Panc1 (cell line): ENCODE data around the gene SHANK1. TPM values are rescaled to one million over a fixed set of nuclear protein-coding genes. Genes with fewer than 3 reads are reported as not detected.

Source experiments
- ATAC-seq: fragments of 200-7000 bp; cut with Tn5 transposase; 2 replicates; pipeline ENCODE4 v1.9.1; 2020; ENCODE audit warnings: mild to moderate bottlenecking, moderate library complexity
- BruUV-seq: library from RNA; stranded (reverse); fragments of 400-500 nt; replicated peaks from 2 replicates; lab custom pipeline; 2021; lab: Mats Ljungman, UMichigan
- CTCF ChIA-PET: fragments of 300-600 bp; sonication (Branson Sonifier 250); formaldehyde crosslinking; loops from one replicate; lab custom pipeline; 2022; ENCODE audit warnings: antibody characterized with exemption; lab: Charles Lee
- POLR2A ChIA-PET: fragments of 300-600 bp; sonication (Branson Sonifier 250); formaldehyde crosslinking; loops from one replicate; lab custom pipeline; 2022; ENCODE audit warnings: antibody characterized with exemption; lab: Charles Lee
- DNase-seq: peaks from one replicate; pipeline ENCODE4 v3.0.0-alpha.2; 2010; ENCODE audit warnings: low read depth, low spot score
- H3K27ac ChIP-seq: 2 replicates; pipeline ENCODE4 v1.5.1; 2011; ENCODE audit warnings: mild to moderate bottlenecking, low read length, inconsistent platforms
- H3K27me3 ChIP-seq: fragments of 200-500 bp; sonication (Bioruptor generic); 2 replicates; pipeline ENCODE4 v1.6.0; 2014; ENCODE audit warnings: low read length, inconsistent platforms; ENCODE audit not compliant: control insufficient read depth, insufficient read depth
- H3K36me3 ChIP-seq: fragments of 200-500 bp; sonication (Bioruptor generic); 2 replicates; pipeline ENCODE4 v1.5.1; 2014; ENCODE audit warnings: inconsistent platforms, mild to moderate bottlenecking, low read length, moderate library complexity; ENCODE audit not compliant: control insufficient read depth, insufficient read depth
- H3K4me1 ChIP-seq: 2 replicates; pipeline ENCODE4 v1.5.1; 2011; ENCODE audit warnings: inconsistent platforms, mild to moderate bottlenecking, low read length, moderate library complexity; ENCODE audit not compliant: control insufficient read depth, insufficient read depth
- H3K4me3 ChIP-seq, 2 experiments: 2 replicates each; pipeline ENCODE4 v1.5.1; 2011 to 2012; ENCODE audit warnings: low read depth in 2 of 2, low read length in 2 of 2, mild to moderate bottlenecking in 2 of 2, inconsistent platforms in 1 of 2, moderate library complexity in 1 of 2
- H3K9me3 ChIP-seq: fragments of 200-500 bp; sonication (Bioruptor generic); 2 replicates; pipeline ENCODE4 v1.5.1; 2014; ENCODE audit warnings: low read depth, mild to moderate bottlenecking, inconsistent platforms, low read length, moderate library complexity; ENCODE audit not compliant: control insufficient read depth, insufficient read depth
- CTCF ChIP-seq: fragments of 450-650 bp; IDR thresholded peaks from 2 replicates; pipeline ENCODE4 v1.5.1; 2017; ENCODE audit warnings: mild to moderate bottlenecking
- POLR2AphosphoS5 ChIP-seq: IDR thresholded peaks from 2 replicates; pipeline ENCODE4 v1.6.1; 2012; ENCODE audit warnings: mild to moderate bottlenecking, low read depth, low read length, moderate library complexity
- SIN3A ChIP-seq: IDR thresholded peaks from 2 replicates; pipeline ENCODE4 v1.6.1; 2012; ENCODE audit warnings: low read depth, mild to moderate bottlenecking, low read length, moderate library complexity, borderline replicate concordance; ENCODE audit not compliant: insufficient read depth
- TCF7L2 ChIP-seq: IDR thresholded peaks from 2 replicates; pipeline ENCODE4 v1.6.1; 2011; ENCODE audit warnings: mild to moderate bottlenecking, low read depth, low read length, inconsistent platforms
- in situ Hi-C: cut with HindIII; loops from 2 replicates; pipeline ENCODE4 v1.10.0; 2016; ENCODE audit warnings: low sequenced_read_pairs, low pct_unique_long_range_greater_than_20kb
- intact Hi-C: fragments of 100-400 bp; cut with micrococcal nuclease; formaldehyde crosslinking; loops from one replicate; pipeline ENCODE4 v1.10.0; 2022; ENCODE audit not compliant: unreplicated experiment
- total RNA-seq: library from RNA; stranded (reverse); gene quantifications from one replicate; pipeline ENCODE4 v1.2.1, GENCODE V29; 2021; ENCODE audit not compliant: unreplicated experiment
- TF ChIP-seq, protein P1 (sequence below), 2 experiments: IDR thresholded peaks; 2 replicates each; pipeline ENCODE4 v1.6.1; 2011 to 2012; ENCODE audit warnings: low read depth in 2 of 2, control low read depth in 1 of 2, low read length in 1 of 2, mild to moderate bottlenecking in 1 of 2, moderate library complexity in 1 of 2; ENCODE audit not compliant: insufficient read depth in 1 of 2

SHANK1 gene
- total RNA-seq, 1 experiment from 2014 or later = not detected

- H3K9me3 ChIP-seq = no peaks in the 10 kb centered on the region
- in situ Hi-C loops = no loop called here
- no peak for ATAC-seq
- POLR2A ChIA-PET = no interaction called here
- no peak overlapping the region for H3K27ac ChIP-seq
- BruUV-seq = no TSS peak
- H3K4me3 ChIP-seq = no peak overlapping the region
- H3K27me3 ChIP-seq = no peaks in the 10 kb centered on the region
- TF ChIP-seq, protein P1, sequence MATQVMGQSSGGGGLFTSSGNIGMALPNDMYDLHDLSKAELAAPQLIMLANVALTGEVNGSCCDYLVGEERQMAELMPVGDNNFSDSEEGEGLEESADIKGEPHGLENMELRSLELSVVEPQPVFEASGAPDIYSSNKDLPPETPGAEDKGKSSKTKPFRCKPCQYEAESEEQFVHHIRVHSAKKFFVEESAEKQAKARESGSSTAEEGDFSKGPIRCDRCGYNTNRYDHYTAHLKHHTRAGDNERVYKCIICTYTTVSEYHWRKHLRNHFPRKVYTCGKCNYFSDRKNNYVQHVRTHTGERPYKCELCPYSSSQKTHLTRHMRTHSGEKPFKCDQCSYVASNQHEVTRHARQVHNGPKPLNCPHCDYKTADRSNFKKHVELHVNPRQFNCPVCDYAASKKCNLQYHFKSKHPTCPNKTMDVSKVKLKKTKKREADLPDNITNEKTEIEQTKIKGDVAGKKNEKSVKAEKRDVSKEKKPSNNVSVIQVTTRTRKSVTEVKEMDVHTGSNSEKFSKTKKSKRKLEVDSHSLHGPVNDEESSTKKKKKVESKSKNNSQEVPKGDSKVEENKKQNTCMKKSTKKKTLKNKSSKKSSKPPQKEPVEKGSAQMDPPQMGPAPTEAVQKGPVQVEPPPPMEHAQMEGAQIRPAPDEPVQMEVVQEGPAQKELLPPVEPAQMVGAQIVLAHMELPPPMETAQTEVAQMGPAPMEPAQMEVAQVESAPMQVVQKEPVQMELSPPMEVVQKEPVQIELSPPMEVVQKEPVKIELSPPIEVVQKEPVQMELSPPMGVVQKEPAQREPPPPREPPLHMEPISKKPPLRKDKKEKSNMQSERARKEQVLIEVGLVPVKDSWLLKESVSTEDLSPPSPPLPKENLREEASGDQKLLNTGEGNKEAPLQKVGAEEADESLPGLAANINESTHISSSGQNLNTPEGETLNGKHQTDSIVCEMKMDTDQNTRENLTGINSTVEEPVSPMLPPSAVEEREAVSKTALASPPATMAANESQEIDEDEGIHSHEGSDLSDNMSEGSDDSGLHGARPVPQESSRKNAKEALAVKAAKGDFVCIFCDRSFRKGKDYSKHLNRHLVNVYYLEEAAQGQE (IDR thresholded peaks at IDR 0.05; ENCODE audit: insufficient read depth in 1 of 2, low read depth in 2 of 2, low read length in 1 of 2) = no peak
- TF ChIP-seq TCF7L2 (no peak), CTCF (no peak), POLR2AphosphoS5 (no peak), SIN3A (no peak)
- intact Hi-C loops = no loop called here
- H3K4me1 ChIP-seq = no peaks in the 10 kb centered on the region
- no peak for DNase-seq
- peaks cover 6% of the 10 kb centered on the region; the same call in 1 of the 2 replicates for H3K36me3 ChIP-seq
- CTCF ChIA-PET = no interaction called here
Observed at GRCh38 chr19:50660088-50660366, 59.6 kb downstream of the SHANK1 start.

DNA sequence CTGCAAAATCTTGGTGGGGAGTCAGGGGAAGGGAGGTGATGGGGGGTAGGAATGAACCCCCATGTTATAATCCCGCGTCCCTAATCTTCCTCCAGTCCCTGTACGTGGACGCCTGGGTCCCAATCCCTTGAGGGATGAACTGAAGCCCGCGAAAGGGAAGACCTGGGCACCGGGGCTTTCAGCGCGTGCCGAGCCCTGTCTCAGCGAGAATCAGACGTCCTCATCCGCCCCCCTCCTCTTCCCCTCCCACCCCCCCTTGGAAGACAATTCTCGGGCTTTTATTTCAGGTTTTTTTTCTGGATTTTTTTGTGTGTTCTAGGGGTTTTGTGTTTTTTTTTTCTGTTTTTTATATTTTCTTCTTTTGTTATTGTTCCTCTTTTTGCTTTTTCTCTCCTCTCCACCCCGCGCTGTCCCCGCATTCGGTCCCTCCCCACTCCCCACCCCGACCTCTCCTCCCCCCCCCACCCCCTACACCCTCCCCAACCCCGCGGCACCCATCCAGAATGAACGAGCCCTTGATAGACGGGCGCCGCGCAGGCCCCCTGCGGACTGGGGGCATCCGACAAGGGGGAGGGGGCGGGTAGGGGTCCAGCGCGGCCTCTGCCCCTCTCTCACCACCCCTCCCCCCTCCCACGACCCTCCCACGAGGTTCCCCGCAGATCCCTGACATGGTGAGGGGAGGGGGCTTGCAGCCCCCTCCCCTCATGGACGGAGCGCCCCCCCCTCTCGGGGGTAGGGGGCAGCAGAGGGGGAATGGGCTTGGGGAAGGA lies 60.1 kb downstream of the SHANK1 start:
- Histone ChIP-seq H3K36me3 (peaks cover 6% of the 10 kb centered on the region; the same call in 1 of the 2 replicates), H3K9me3 (no peaks in the 10 kb centered on the region), H3K27me3 (no peaks in the 10 kb centered on the region), H3K4me3 (no peak overlapping the region; a peak in 1 of 4 replicates), H3K27ac (no peak overlapping the region), H3K4me1 (no peaks in the 10 kb centered on the region)
- DNase-seq (no peak), ATAC-seq (no peak)
- in situ Hi-C loops = no loop called here
- ChIA-PET CTCF (no interaction called here), POLR2A (no interaction called here)
- intact Hi-C loops = no loop called here
- no peak for TF ChIP-seq SIN3A
- TF ChIP-seq, protein P1 (IDR thresholded peaks at IDR 0.05; ENCODE audit: insufficient read depth in 1 of 2, low read depth in 2 of 2, low read length in 1 of 2) = no peak
- no peak for TF ChIP-seq CTCF
- no peak for TF ChIP-seq POLR2AphosphoS5
- no peak for TF ChIP-seq TCF7L2
- BruUV-seq = no TSS peak
